ENCODE data around the gene RASL11B. TPM values are rescaled to one million over a fixed set of nuclear protein-coding genes. Genes with fewer than 3 reads are reported as not detected.

The RASL11B gene
- total RNA-seq, 2 experiments from 2014 or later: 0.14 to 0.15 TPM

GRCh38 chr4:52837716-52838558, 24.2 kb upstream of the RASL11B start:
- H3K4me3 Mint-ChIP-seq: no peak overlapping the region
- no peaks in the 10 kb centered on the region for H3K9me3 Mint-ChIP-seq (ENCODE audit: low read depth)
- peaks cover 4% of the 10 kb centered on the region for H3K27me3 Mint-ChIP-seq
- H3K27ac Mint-ChIP-seq: no peak overlapping the region
- CTCF ChIA-PET: no interaction called here
- no peak for ATAC-seq
- no peaks in the 10 kb centered on the region for H3K4me1 Mint-ChIP-seq
- H3K36me3 Mint-ChIP-seq: no peaks in the 10 kb centered on the region
- no peak for DNase-seq

DNA sequence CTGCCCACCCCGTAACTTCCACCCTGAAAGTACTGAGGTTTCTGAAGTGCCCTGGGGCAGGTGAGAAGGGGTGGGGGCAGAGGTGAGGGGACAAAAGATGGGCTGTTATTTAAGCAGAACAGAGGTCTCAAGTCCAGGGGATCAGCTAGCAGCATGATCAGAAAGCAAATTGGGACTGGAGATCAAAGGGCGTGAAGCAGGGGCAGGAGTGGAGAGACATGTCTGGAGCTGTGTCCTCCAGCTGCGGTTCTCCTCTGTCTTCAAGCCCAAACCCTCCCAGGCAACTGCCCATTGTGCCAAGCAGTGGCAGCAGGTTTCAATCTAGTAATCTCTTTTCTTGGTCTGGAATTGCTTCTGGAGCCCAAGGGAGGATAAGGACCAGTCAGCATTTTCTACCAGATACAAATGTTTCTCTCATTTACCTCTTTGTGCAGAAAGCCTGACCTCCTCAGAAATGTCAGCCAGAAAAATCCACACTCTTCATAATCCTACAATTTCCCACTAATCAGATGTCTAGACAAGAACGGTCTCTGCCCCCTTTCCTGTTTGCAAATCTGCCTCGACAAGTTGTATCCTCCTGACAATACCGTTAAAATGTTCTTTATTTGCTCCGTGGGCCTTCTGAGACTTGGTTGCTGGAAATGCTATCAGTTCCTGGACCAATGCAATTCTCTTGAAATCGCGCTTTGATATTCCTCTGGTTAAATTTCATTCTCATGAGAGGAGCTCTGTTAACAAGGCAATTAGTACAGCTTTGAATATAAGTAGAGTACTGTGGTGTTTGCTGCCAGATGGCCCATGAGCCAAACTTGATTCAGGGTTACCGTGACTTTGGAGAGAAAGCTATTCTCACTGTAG, 23.2 kb upstream of the RASL11B start:
- DNase-seq (no peak), ATAC-seq (no peak)
- Mint-ChIP-seq H3K4me1 (no peaks in the 10 kb centered on the region), H3K36me3 (no peaks in the 10 kb centered on the region), H3K4me3 (no peak overlapping the region), H3K27ac (no peak overlapping the region), H3K9me3 (ENCODE audit: low read depth) (no peaks in the 10 kb centered on the region), H3K27me3 (peaks cover 4% of the 10 kb centered on the region)
- CTCF ChIA-PET: no interaction called here

DNA sequence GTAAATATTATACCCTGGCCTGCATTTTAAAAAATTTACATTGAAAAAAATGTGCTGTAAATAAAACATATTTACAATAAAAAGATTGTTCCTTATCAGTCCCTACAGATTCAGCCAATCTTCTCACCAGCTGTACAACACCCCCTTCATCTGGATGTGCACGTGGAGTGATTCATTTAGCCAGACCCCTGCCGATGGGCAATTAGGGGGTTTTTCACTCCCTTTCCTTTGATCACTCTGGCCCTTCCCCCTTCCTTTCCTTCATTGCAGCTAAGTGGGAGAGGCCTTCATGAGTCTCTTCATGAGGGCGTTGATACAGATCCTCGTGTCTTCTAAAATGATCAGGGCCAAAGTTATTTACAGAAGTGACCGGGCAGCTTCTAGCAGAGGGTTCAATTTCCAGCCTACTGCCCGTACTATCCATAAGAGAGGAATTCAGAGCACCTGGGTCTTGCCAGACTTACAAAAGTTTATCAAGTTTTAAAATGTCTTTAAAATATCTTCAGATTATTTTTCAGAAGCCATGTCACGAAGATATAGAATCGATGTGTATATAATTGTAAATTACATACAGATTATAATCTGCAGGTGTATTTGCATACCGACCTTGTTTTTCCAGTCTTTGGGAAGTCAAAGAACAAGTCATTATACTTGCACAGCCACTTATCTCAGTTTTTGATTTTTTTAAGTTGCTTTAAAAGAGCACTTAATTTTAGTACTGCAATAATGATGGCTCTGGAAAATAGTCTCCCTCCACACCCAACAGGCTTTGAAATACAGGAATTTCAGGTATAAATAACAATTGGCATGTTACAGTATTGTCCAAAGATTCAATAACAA, 21.4 kb upstream of the RASL11B start:
- no peak overlapping the region for H3K27ac Mint-ChIP-seq
- H3K4me1 Mint-ChIP-seq: no peaks in the 10 kb centered on the region
- ATAC-seq (no peak), DNase-seq (no peak)
- no peaks in the 10 kb centered on the region for H3K36me3 Mint-ChIP-seq
- H3K4me3 Mint-ChIP-seq: no peak overlapping the region
- H3K27me3 Mint-ChIP-seq: peaks cover 4% of the 10 kb centered on the region
- H3K9me3 Mint-ChIP-seq (ENCODE audit: low read depth): no peaks in the 10 kb centered on the region
- CTCF ChIA-PET: no interaction called here

DNA sequence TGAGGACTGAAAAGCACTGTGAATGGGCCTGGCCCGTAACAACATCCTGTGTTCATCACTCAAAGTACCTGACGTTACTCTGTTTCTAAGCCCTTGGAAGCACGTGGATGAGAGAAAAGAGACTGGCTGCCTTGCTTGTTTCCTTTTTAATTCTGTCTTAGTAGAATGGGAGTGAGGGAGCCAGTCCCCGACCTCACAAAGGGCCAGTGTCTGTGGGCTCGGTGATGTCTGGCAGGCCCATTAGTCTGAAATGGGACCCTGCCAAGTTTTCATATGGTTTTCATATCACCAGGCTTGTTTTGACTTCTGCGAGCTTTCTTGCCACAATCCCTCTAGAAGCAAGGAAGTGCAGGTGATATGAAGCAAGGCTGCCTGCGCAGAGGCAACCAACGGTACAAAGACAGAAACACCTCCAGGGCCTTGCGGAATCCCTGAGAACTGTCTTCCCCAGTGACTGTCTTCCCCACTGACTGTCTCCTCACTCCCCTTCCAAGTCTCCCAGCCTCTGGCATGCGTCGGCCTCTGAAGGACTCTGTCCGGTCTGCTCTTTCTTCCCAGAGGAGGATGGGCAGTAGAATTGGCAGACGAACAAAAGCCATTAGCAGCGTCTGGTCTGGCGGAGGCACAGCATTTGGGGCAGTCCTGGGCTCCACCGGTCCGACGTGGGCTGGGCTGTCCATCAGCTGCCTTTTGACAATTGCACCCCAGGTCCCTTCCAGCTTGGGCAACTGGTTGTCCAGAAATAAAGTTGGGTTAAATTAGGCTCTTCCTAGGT, 20.2 kb upstream of the RASL11B start:
- Mint-ChIP-seq H3K27ac (no peak overlapping the region), H3K4me3 (no peak overlapping the region), H3K4me1 (no peaks in the 10 kb centered on the region), H3K9me3 (ENCODE audit: low read depth) (no peaks in the 10 kb centered on the region), H3K36me3 (no peaks in the 10 kb centered on the region), H3K27me3 (peaks cover 4% of the 10 kb centered on the region)
- no peak for DNase-seq
- CTCF ChIA-PET: no interaction called here
- ATAC-seq: no peak

GRCh38 chr4:52842792-52843191, 19.3 kb upstream of the RASL11B start:
- no peaks in the 10 kb centered on the region for H3K36me3 Mint-ChIP-seq
- ATAC-seq: no peak

GRCh38 chr4:52843351-52843750, 18.8 kb upstream of the RASL11B start:
- no peak overlapping the region for H3K4me3 Mint-ChIP-seq
- no peak for DNase-seq
- H3K36me3 Mint-ChIP-seq: no peaks in the 10 kb centered on the region
- no peaks in the 10 kb centered on the region for H3K9me3 Mint-ChIP-seq (ENCODE audit: low read depth)
- H3K4me1 Mint-ChIP-seq: no peaks in the 10 kb centered on the region
- CTCF ChIA-PET: no interaction called here
- ATAC-seq: no peak
- H3K27me3 Mint-ChIP-seq: peaks cover 4% of the 10 kb centered on the region
- no peak overlapping the region for H3K27ac Mint-ChIP-seq

More at GRCh38 chr4:52842792-52843191, 19.3 kb upstream of the RASL11B start:
- DNase-seq: no peak
- Mint-ChIP-seq H3K27me3 (peaks cover 4% of the 10 kb centered on the region), H3K9me3 (ENCODE audit: low read depth) (no peaks in the 10 kb centered on the region), H3K4me3 (no peak overlapping the region), H3K27ac (no peak overlapping the region), H3K4me1 (no peaks in the 10 kb centered on the region)
- CTCF ChIA-PET: no interaction called here

- CTCF ChIA-PET: no interaction called here
- DNase-seq (no peak), ATAC-seq (no peak)
- no peaks in the 10 kb centered on the region for H3K9me3 Mint-ChIP-seq (ENCODE audit: low read depth)
- peaks cover 4% of the 10 kb centered on the region for H3K27me3 Mint-ChIP-seq
- H3K27ac Mint-ChIP-seq: no peak overlapping the region
- no peak overlapping the region for H3K4me3 Mint-ChIP-seq
- no peaks in the 10 kb centered on the region for H3K4me1 Mint-ChIP-seq
- H3K36me3 Mint-ChIP-seq: no peaks in the 10 kb centered on the region
Observed at GRCh38 chr4:52843958-52844357, 18.2 kb upstream of the RASL11B start.

DNA sequence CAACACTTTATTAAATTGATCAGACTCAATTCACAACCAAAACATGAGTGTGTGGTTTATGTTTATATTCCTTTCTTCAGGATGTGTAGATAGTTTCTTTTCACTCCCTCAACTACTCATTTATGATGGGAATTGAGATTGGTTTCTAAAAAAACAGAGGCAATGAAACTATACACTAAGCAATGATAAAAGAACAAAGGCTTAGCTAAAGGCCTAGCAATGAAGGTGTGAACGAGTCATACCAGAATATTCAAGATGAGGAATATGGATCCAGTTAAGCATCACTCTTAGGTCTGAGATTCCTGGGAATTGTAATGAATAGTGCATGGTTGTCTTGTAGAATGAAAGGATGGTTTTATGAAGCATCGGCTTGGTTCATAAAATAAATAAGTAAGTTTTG, 17.5 kb upstream of the RASL11B start:
- CTCF ChIA-PET: no interaction called here
- Mint-ChIP-seq H3K36me3 (no peaks in the 10 kb centered on the region), H3K4me1 (no peaks in the 10 kb centered on the region), H3K9me3 (ENCODE audit: low read depth) (no peaks in the 10 kb centered on the region), H3K27ac (no peak overlapping the region), H3K27me3 (no peaks in the 10 kb centered on the region), H3K4me3 (no peak overlapping the region)
- no peak for DNase-seq
- no peak for ATAC-seq

- Mint-ChIP-seq H3K36me3 (no peaks in the 10 kb centered on the region), H3K4me1 (no peaks in the 10 kb centered on the region), H3K9me3 (ENCODE audit: low read depth) (no peaks in the 10 kb centered on the region), H3K27ac (no peak overlapping the region), H3K4me3 (no peak overlapping the region), H3K27me3 (no peaks in the 10 kb centered on the region)
- CTCF ChIA-PET: interaction anchor here (1.6 kb wide), 1 partner anchor 24 kb away, joined by 3 read pairs; no protein-coding TSS in a partner anchor
- DNase-seq: no peak
- no peak for ATAC-seq
Observed at GRCh38 chr4:52846502-52846901, 15.6 kb upstream of the RASL11B start.

GRCh38 chr4:52848254-52848653, 13.9 kb upstream of the RASL11B start:
- H3K27me3 Mint-ChIP-seq: no peaks in the 10 kb centered on the region
- no peak overlapping the region for H3K27ac Mint-ChIP-seq
- ATAC-seq: no peak
- H3K9me3 Mint-ChIP-seq (ENCODE audit: low read depth): no peaks in the 10 kb centered on the region
- DNase-seq: no peak
- no peaks in the 10 kb centered on the region for H3K4me1 Mint-ChIP-seq
- CTCF ChIA-PET: no interaction called here
- no peak overlapping the region for H3K4me3 Mint-ChIP-seq
- H3K36me3 Mint-ChIP-seq: no peaks in the 10 kb centered on the region

DNA sequence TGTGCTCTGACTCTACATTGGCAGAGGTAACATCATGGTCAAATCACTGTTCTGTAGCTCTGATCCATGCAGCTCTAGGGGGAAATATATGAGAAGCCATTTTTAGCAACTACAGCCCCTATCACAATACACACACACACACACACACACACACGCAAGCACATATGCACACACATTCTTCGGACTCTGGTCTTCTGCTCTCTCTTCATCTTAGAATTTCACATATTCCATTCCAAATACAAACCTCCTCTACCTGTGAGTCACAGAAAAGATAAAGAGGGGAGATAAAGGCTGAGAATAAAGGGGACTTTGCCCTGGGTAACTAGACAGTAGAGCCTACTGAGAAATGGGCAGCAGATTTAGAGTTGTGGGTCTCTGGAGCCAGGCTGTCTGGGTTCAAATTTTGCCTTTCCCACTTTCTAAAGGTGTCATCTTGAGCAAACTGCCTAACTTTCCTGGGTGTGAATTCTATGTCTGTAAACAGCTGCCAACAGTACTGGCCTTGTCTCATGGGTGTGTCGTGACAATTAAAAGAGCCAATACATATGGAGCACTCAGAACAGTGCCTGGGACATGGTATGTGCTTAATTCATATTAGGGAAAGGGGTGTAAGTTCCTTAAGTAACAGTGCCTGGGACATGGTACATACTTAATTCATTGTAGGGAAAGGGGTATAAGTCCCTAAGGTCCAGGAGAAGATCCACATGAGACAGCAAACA, 11.6 kb upstream of the RASL11B start:
- CTCF ChIA-PET: no interaction called here
- DNase-seq: no peak
- Mint-ChIP-seq H3K27me3 (no peaks in the 10 kb centered on the region), H3K27ac (no peak overlapping the region), H3K9me3 (ENCODE audit: low read depth) (no peaks in the 10 kb centered on the region), H3K36me3 (no peaks in the 10 kb centered on the region), H3K4me3 (no peak overlapping the region), H3K4me1 (peaks cover 2% of the 10 kb centered on the region)
- ATAC-seq: no peak

- CTCF ChIA-PET: no interaction called here
- no peak overlapping the region for H3K27ac Mint-ChIP-seq
Observed at GRCh38 chr4:52852041-52852440, 10.1 kb upstream of the RASL11B start.

More at GRCh38 chr4:52852041-52852440, 10.1 kb upstream of the RASL11B start:
- Mint-ChIP-seq H3K27me3 (no peaks in the 10 kb centered on the region), H3K4me3 (no peak overlapping the region), H3K36me3 (no peaks in the 10 kb centered on the region), H3K4me1 (peaks cover 7% of the 10 kb centered on the region), H3K9me3 (ENCODE audit: low read depth) (no peaks in the 10 kb centered on the region)
- ATAC-seq (no peak), DNase-seq (no peak)

Data from activated CD8-positive, alpha-beta memory T cell treated with anti-CD3 and anti-CD28 coated beads, Interleukin-2, amount 10 ng/mL, durations not matched to agents 7 days and 5 days (primary cell).